ENCODE results near the gene ATP8A2.

- TF ChIP-seq CTCF (IDR thresholded peaks at IDR 0.05) (no peak), POLR2AphosphoS5 (IDR thresholded peaks at IDR 0.05) (no peak), POLR2A (IDR thresholded peaks at IDR 0.05) (no peak)
Observed at GRCh38 chr13:25756912-25757311, 385.1 kb downstream of the ATP8A2 start.
